Large intestine (tissue), 3 donors: ENCODE results near the gene DAP. TPM values are rescaled to one million over a fixed set of nuclear protein-coding genes. Genes with fewer than 3 reads are reported as not detected.

ENCODE experiments used
- DNase-seq, 2 donors: peaks; one replicate each; pipeline versions ENCODE4 v3.0.0 to v3.0.0-alpha.2; 2013
- H3K27ac ChIP-seq: one replicate; pipeline ENCODE4 v1.5.1; 2013; ENCODE audit warnings: low read length
- H3K27me3 ChIP-seq: 2 replicates; pipeline ENCODE4 v1.6.1; 2013; ENCODE audit warnings: low read length; ENCODE audit not compliant: control insufficient read depth, insufficient read depth
- H3K36me3 ChIP-seq: 2 replicates; pipeline ENCODE4 v1.6.1; 2013; ENCODE audit warnings: low read length; ENCODE audit not compliant: control insufficient read depth, insufficient read depth
- H3K4me1 ChIP-seq: one replicate; pipeline ENCODE4 v1.6.1; 2013; ENCODE audit warnings: low read length; ENCODE audit not compliant: control insufficient read depth, insufficient read depth
- H3K4me3 ChIP-seq: one replicate; pipeline ENCODE4 v1.5.1; 2013; ENCODE audit warnings: low read length
- H3K9me3 ChIP-seq: one replicate; pipeline ENCODE4 v1.6.1; 2013; ENCODE audit warnings: mild to moderate bottlenecking, low read depth, low read length, moderate library complexity; ENCODE audit not compliant: control insufficient read depth
- WGBS: methylation state at CpG from one replicate; pipeline ENCODE4 v1.1.5; 2013; ENCODE audit warnings: low lambda C conversion rate; ENCODE audit not compliant: insufficient coverage; 5-methylcytosine and 5-hydroxymethylcytosine counted together
- polyA plus RNA-seq: library from polyadenylated mRNA; unstranded; fragments of 120-200 nt; gene quantifications from one replicate; pipeline ENCODE4 v1.2.1, GENCODE V29; 2013

DAP gene
- polyA plus RNA-seq, 1 donor = 77.1 TPM

DNA sequence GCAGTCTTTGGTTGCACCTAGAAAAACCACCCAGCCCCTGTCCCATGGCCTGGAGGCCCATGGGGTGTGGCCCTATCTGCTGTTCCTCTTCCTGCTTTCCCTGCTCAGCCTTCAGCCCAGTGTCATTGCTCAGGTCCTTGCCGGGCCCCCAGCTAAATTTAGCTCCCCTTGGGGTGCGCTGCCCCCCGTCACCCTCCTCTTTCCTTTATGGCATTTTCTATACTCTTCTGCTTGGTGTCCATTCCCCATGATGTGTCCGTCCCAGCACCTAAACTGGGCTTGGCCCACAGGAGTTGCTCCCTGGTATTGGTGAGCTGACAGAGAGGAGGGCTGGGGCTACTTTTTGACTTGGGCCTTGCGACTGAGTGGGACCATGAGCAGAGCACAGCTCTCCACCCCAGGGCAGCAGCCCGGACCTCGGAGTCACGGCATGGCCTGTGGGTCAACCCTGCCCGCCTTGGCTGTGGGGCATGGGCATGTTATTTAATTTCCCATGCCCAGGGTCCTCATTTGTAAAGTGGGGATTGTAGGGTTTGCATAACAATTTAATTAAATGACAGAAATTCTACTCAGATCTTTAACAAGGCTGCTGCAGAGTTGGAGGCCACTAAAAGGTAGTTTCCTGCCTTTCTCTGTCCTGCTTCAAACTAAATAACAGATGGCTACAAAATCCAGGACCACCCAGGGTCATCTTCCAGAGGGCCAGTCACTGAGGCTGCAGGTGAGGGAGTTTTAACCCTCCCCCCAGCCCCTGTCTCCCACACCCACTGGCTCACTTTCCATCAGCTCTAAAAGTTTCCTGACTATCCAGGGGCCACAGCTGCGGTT lies 98.2 kb downstream of the DAP start:
- WGBS = 87% methylated on average over 3 of the region's 10 CpGs
- H3K36me3 ChIP-seq = no peaks in the 10 kb centered on the region

DNA sequence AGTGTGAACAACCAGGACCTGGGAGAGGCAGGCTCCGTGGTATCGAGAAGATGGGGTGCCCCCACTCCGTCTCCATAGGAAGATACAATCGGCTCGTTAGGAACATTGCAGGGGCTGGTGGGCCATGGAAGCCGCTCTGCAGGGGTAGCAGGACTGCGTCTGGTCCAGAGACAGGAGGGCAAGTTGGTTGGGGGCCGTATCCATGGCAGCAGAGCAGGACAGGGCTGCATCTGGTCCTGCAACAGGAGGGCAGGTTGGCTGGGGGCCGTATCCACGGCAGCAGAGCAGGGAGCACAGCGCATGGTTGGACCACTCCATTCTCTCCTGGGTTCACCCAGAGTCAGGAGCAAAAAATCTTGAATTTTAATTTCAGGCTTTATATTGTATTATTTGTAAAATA lies 99.0 kb downstream of the DAP start:
- DNase-seq = no peak
- Histone ChIP-seq H3K36me3 (no peaks in the 10 kb centered on the region), H3K27ac (no peak overlapping the region), H3K27me3 (no peaks in the 10 kb centered on the region), H3K9me3 (no peaks in the 10 kb centered on the region), H3K4me1 (no peaks in the 10 kb centered on the region), H3K4me3 (no peak overlapping the region)
- WGBS = no CpG with 5 or more reads among the region's 11 CpGs

More for the DNA sequence above, 98.2 kb downstream of the DAP start:
- Histone ChIP-seq H3K27me3 (no peaks in the 10 kb centered on the region), H3K4me1 (no peaks in the 10 kb centered on the region), H3K27ac (no peak overlapping the region), H3K9me3 (no peaks in the 10 kb centered on the region), H3K4me3 (no peak overlapping the region)
- no peak for DNase-seq

DNA sequence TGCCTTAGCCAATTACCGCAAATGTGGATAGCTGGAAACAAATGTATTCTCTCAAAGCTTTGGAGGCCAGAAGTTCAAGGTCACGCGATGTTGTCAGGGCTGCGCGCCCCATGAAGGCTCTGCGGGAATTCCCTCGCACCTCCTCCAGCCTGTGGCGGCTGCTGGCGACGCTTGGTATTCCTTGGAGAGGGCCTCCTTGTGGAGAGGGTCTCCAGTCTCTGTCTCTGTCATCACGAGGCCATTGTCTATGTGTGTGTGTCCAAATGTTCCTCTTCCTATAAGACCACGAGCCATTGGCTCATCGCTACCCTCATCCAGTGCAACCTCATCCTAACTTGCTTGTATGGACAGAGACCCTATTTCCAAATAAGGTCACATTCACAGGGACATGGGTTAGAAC lies 99.6 kb downstream of the DAP start:
- Histone ChIP-seq H3K4me3 (no peak overlapping the region), H3K4me1 (no peaks in the 10 kb centered on the region)
- DNase-seq = no peak

DNA sequence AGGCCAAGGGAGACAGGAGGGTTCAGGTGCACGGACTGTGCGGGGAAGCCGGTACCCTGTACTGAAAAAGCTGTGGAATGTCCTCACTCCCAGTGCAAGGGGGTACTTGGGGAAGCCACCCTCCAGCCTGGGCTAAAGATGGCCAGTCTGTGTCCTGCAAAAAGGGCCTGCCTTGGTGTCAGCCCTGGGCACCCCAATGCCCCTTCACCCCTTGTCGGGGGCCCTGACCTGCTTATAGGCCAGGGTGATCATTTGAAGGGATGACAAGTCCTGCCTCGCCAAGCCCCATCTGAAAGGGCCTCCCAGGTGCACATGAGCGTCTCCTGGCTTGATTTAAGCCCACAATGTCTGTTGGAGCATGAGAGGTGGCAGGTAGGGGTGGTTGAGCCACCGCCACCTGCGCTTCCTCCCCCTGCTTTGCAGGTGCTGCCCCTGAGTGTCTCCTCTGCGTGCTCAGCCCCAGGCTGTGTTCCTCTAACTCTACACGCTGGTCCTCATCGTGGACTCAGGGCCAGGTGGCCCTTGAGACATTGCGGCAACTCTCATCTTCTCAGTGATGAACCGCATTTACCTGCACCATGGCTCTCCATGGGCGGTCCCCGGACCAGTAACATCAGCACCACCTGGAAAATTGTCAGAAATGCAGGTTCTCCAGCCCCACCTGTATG lies 100.2 kb downstream of the DAP start:
- Histone ChIP-seq H3K4me3 (no peak overlapping the region), H3K4me1 (no peaks in the 10 kb centered on the region), H3K36me3 (no peaks in the 10 kb centered on the region), H3K27ac (no peak overlapping the region), H3K9me3 (no peaks in the 10 kb centered on the region), H3K27me3 (peaks cover 5% of the 10 kb centered on the region)
- no CpG with 5 or more reads among the region's 15 CpGs for WGBS
- no peak for DNase-seq

More for the DNA sequence above, 99.6 kb downstream of the DAP start:
- H3K9me3 ChIP-seq = no peaks in the 10 kb centered on the region
- H3K27ac ChIP-seq = no peak overlapping the region
- no peaks in the 10 kb centered on the region for H3K36me3 ChIP-seq
- WGBS = 100% methylated on average over 2 of the region's 13 CpGs
- peaks cover under 1% of the 10 kb centered on the region for H3K27me3 ChIP-seq

DNA sequence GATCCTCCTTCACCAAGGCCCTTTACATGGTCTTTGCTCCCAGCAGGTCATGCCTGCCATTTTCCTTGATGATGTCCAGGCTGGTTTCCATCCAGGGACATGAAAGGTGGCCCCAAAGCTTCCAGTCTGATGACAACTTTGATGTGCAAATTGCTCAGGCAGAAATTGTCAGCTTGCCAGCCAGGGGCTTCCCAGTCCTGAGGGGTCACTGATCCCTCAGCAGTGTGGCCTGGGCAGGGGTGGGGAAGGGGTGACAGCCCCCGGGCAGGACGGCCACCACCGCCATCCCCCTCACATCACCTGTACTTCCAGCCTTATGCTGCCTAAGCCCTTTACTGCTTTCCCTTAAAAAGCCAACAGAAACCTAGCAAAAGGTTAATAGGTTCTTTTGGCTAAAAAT lies 100.9 kb downstream of the DAP start:
- peaks cover 5% of the 10 kb centered on the region for H3K27me3 ChIP-seq
- no CpG with 5 or more reads among the region's 3 CpGs for WGBS
- no peaks in the 10 kb centered on the region for H3K9me3 ChIP-seq
- no peaks in the 10 kb centered on the region for H3K36me3 ChIP-seq
- H3K4me3 ChIP-seq = no peak overlapping the region
- H3K4me1 ChIP-seq = no peaks in the 10 kb centered on the region
- H3K27ac ChIP-seq = no peak overlapping the region
- no peak for DNase-seq

DNA sequence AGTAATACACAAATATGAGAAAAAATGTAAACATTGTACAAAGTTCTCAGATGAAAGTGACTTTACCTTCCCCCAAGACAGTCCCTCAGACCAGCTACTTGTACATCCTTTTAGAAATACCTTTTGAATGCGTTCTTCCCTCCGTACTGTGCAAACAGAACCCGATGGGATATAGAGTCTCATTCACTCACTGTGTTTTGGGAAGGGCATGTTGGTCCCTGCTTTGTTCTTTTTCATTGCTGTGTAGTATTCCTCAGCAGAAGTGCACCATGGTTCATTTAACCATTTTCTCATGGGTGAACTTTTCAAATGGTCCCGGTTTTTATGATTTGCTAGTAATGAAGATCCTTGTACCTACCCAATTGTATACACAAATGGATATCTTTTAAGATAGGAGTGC lies 102.8 kb downstream of the DAP start:
- Histone ChIP-seq H3K4me1 (no peaks in the 10 kb centered on the region), H3K9me3 (no peaks in the 10 kb centered on the region), H3K4me3 (no peak overlapping the region), H3K27me3 (peaks cover 5% of the 10 kb centered on the region), H3K36me3 (no peaks in the 10 kb centered on the region), H3K27ac (no peak overlapping the region)
- no CpG with 5 or more reads among the region's 4 CpGs for WGBS
- no peak for DNase-seq

DNA sequence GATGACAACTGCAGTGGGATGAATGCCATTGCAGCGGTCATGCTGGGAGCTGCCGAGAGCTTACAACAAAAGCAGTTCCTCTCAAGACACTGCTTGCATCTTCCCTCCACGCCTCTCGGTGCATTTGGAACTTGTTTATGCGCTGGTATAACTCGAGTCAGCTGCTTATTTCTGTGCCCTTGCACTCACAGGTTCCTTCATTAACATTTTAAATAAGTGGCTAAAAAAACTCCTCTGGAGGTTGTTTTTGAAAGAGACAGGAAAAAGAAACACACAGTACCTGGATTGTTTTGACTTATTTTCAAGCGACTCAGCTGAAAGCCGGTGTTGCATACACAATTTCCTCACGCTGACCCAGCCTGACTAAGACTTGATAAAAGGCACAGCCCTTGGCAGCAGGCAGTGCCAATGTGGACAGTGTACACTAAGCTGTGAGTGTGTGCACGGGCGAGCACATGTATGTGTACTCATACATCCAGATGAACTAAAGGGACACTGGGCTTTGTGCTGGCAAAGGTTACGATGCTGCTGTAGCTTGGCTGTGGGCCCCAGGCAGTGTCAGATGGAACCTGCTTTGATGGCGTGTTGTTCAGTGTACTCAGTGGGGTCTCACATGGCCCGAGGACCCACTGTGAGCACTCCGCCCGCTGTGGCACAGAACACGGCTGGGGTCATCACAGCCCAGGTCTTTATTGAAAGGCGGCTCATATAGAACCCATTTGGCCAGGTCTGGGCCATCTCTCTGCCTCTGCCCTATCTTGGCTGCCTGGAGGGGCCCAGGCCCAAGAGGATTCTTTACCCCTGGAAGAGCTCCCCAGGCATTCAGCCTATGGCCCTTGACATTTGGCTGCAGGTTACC lies 104.8 kb downstream of the DAP start:
- H3K4me1 ChIP-seq = no peaks in the 10 kb centered on the region
- no peaks in the 10 kb centered on the region for H3K9me3 ChIP-seq
- no peak overlapping the region for H3K4me3 ChIP-seq
- no peak for DNase-seq
- no peak overlapping the region for H3K27ac ChIP-seq
- peaks cover 7% of the 10 kb centered on the region for H3K27me3 ChIP-seq
- 60% methylated on average over 2 of the region's 18 CpGs for WGBS
- H3K36me3 ChIP-seq = no peaks in the 10 kb centered on the region

DNA sequence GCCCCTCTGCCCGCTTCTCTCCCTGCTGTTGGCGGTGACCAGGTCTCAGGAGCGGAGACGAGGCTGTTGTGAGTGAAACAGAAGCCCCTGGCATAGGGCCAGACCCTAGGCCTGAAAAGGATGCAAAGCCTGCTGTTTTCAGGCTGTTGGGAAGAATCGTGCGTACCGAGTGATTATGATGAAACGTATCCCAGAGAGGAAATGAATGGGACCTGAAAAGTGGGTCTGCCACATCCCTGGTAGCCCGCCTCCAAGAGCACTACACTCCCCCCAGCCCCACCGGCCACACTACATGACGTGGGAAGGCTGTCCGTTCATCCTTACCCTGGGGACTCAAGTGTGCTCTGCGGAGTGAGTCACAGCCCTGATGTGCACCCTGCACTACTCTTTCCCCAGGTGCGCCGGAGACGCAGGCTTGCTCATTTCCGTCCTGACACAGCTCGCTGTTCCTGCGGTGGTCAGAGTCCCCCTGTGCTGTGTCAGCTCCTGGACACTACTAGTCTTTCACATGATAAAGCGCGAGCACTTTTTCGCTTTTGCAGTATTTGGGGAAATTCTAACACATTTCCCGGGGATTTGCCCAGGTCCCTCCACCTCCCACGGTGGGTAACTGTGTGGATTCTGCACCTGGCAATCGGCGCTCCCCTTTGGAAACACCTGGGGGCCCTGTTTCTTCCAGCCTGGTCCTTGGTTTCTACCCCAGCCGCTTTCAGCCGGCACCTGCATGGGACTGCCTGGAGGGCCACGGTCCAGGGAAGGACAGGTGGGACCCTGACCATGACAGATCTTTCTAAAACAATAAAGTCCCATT lies 105.7 kb downstream of the DAP start:
- no CpG with 5 or more reads among the region's 29 CpGs for WGBS
- DNase-seq = no peak

DNA sequence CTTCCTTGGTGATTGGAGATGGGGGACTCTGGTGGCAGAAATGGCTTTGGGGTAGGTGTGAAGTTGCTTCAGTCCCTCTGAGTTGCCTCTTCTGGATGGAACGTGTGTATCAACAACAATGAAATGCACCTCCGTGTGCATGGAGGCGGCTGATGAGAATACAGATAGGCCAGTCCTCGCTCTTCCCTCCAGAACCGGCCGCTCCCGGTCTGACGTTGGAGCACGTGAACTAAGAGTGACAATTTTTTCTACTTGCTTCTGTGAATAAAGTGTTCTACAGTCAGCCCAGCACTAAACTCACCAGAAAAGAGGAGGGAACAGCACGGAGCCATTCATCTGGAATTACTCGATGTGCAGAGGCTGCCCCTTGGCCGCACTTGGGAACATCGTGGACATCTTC lies 106.5 kb downstream of the DAP start:
- DNase-seq = no peak
- no peak overlapping the region for H3K27ac ChIP-seq
- WGBS = no CpG with 5 or more reads among the region's 13 CpGs
- H3K36me3 ChIP-seq = no peaks in the 10 kb centered on the region
- H3K27me3 ChIP-seq = peaks cover 18% of the 10 kb centered on the region
- no peaks in the 10 kb centered on the region for H3K9me3 ChIP-seq
- H3K4me3 ChIP-seq = no peak overlapping the region
- no peaks in the 10 kb centered on the region for H3K4me1 ChIP-seq

More for the DNA sequence above, 105.7 kb downstream of the DAP start:
- Histone ChIP-seq H3K27me3 (peaks cover 13% of the 10 kb centered on the region), H3K4me1 (no peaks in the 10 kb centered on the region), H3K4me3 (no peak overlapping the region), H3K9me3 (no peaks in the 10 kb centered on the region), H3K36me3 (no peaks in the 10 kb centered on the region), H3K27ac (no peak overlapping the region)
